ENCODE measurements around the gene CLEC1B. TPM values are rescaled to one million over a fixed set of nuclear protein-coding genes. Genes with fewer than 3 reads are reported as not detected.

The CLEC1B gene
- total RNA-seq, 1 experiment from 2014 or later: not detected

GRCh38 chr12:10025236-10025635, 26.3 kb upstream of the CLEC1B start:
- H3K9me3 ChIP-seq (ENCODE audit: control insufficient read depth, insufficient read depth, low read depth, low read length): no peaks in the 10 kb centered on the region
- TF ChIP-seq CTCF (IDR thresholded peaks at IDR 0.05): no peak
- TF ChIP-seq SIN3A (IDR thresholded peaks at IDR 0.05; ENCODE audit: borderline replicate concordance, insufficient read depth, low read depth, low read length): no peak
- TF ChIP-seq TCF7L2 (IDR thresholded peaks at IDR 0.05; ENCODE audit: low read depth, low read length): no peak
- no peak for TF ChIP-seq POLR2AphosphoS5 (IDR thresholded peaks at IDR 0.05; ENCODE audit: low read depth, low read length)
- no peak for TF ChIP-seq REST (IDR thresholded peaks at IDR 0.05; ENCODE audit: insufficient read depth in 1 of 2, low read depth in 2 of 2, low read length in 1 of 2)
- no peak overlapping the region for H3K27ac ChIP-seq (ENCODE audit: low read length)
- DNase-seq (ENCODE audit: low read depth, low spot score) (no peak), ATAC-seq (no peak)
- no TSS peak for BruUV-seq (replicated peaks)
- H3K4me3 ChIP-seq (ENCODE audit: low read depth in 2 of 2, low read length in 2 of 2): no peak overlapping the region
- ChIA-PET POLR2A (no interaction called here), CTCF (no interaction called here)
- no peaks in the 10 kb centered on the region for H3K36me3 ChIP-seq (ENCODE audit: control insufficient read depth, insufficient read depth, low read length)
- intact Hi-C loops (cut with micrococcal nuclease; ENCODE audit: unreplicated experiment): no loop called here
- in situ Hi-C loops (cut with HindIII; ENCODE audit: low pct_unique_long_range_greater_than_20kb, low sequenced_read_pairs): no loop called here
- H3K27me3 ChIP-seq (ENCODE audit: control insufficient read depth, insufficient read depth, low read length): no peaks in the 10 kb centered on the region
- no peaks in the 10 kb centered on the region for H3K4me1 ChIP-seq (ENCODE audit: control insufficient read depth, insufficient read depth, low read length)

GRCh38 chr12:10021342-10021741, 22.4 kb upstream of the CLEC1B start:
- ChIA-PET CTCF (no interaction called here), POLR2A (no interaction called here)
- DNase-seq (ENCODE audit: low read depth, low spot score): no peak

More at GRCh38 chr12:10021342-10021741, 22.4 kb upstream of the CLEC1B start:
- Histone ChIP-seq H3K27ac (ENCODE audit: low read length) (no peak overlapping the region), H3K4me1 (ENCODE audit: control insufficient read depth, insufficient read depth, low read length) (no peaks in the 10 kb centered on the region), H3K36me3 (ENCODE audit: control insufficient read depth, insufficient read depth, low read length) (no peaks in the 10 kb centered on the region), H3K4me3 (ENCODE audit: low read depth in 2 of 2, low read length in 2 of 2) (no peak overlapping the region), H3K27me3 (ENCODE audit: control insufficient read depth, insufficient read depth, low read length) (no peaks in the 10 kb centered on the region), H3K9me3 (ENCODE audit: control insufficient read depth, insufficient read depth, low read depth, low read length) (no peaks in the 10 kb centered on the region)
- BruUV-seq (replicated peaks): no TSS peak
- in situ Hi-C loops (cut with HindIII; ENCODE audit: low pct_unique_long_range_greater_than_20kb, low sequenced_read_pairs) (no loop called here), intact Hi-C loops (cut with micrococcal nuclease; ENCODE audit: unreplicated experiment) (no loop called here)
- no peak for ATAC-seq
- TF ChIP-seq TCF7L2 (IDR thresholded peaks at IDR 0.05; ENCODE audit: low read depth, low read length) (no peak), CTCF (IDR thresholded peaks at IDR 0.05) (no peak), SIN3A (IDR thresholded peaks at IDR 0.05; ENCODE audit: borderline replicate concordance, insufficient read depth, low read depth, low read length) (no peak), REST (IDR thresholded peaks at IDR 0.05; ENCODE audit: insufficient read depth in 1 of 2, low read depth in 2 of 2, low read length in 1 of 2) (no peak), POLR2AphosphoS5 (IDR thresholded peaks at IDR 0.05; ENCODE audit: low read depth, low read length) (no peak)
